NT2/D1 (cell line): ENCODE data around the gene RORB.

Experiments used
- SUZ12 ChIP-seq: IDR thresholded peaks from 2 replicates; pipeline ENCODE4 v1.6.1; 2011; ENCODE audit not compliant: insufficient read length, insufficient read depth; ENCODE audit errors: extremely low read depth
- YY1 ChIP-seq: IDR thresholded peaks from 2 replicates; pipeline ENCODE4 v1.6.1; 2011; ENCODE audit not compliant: insufficient read length, insufficient read depth
- ZNF274 ChIP-seq: IDR thresholded peaks from 2 replicates; pipeline ENCODE4 v1.6.1; 2011; ENCODE audit warnings: mild to moderate bottlenecking, low read depth, low read length

DNA sequence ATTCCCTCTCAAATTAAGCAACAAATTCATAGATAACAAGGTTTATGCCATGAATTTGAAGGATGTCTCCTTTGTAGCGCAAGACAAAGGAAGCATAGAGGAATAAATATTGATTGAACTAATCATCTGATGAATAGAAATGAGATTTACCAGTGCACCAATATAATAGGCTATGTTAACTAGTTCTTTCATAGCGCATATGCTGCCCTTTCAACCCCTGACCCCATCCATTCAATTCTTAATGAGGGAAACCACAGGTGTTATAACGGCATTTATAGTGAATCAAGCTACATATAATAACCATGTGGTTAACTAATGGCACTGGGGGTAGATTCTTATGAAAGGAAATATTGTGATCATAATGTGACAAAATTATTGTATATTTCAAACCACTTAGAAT lies 6.5 kb downstream of the RORB start:
- TF ChIP-seq YY1 (no peak), SUZ12 (no peak), ZNF274 (no peak)
